Effector memory CD8-positive, alpha-beta T cell (primary cell): ENCODE data around the gene SLC12A6.
A peak's percentile ranks its signal among the peaks of the same experiment; 100 is the strongest.
"Not testable (repeated sequence)": the region's sequence is repeated elsewhere in the genome, so short reads cannot be mapped to it uniquely, and the experiment has no call there.

Source experiments
- ATAC-seq: fragments of 150-1000 bp; cut with Tn5 transposase; replicated peaks from 2 replicates; pipeline ENCODE4 v1.10.0; 2021; ENCODE audit warnings: mild to moderate bottlenecking, moderate library complexity
- DNase-seq, 3 experiments: peaks; one replicate each; pipeline ENCODE4 v3.0.0; 2021
- H3K27ac Mint-ChIP-seq, 2 donors: one replicate each; pipeline ENCODE4 v1.8.0; 2022; ENCODE audit warnings: mild to moderate bottlenecking in 2 of 2, mixed read lengths in 2 of 2, moderate library complexity in 2 of 2
- H3K27me3 Mint-ChIP-seq, 2 donors: one replicate each; pipeline ENCODE4 v1.8.0; 2022; ENCODE audit warnings: mixed read lengths in 2 of 2
- H3K36me3 Mint-ChIP-seq: one replicate; pipeline ENCODE4 v1.8.0; 2022; ENCODE audit warnings: mild to moderate bottlenecking, moderate library complexity, mixed read lengths; ENCODE audit not compliant: insufficient read depth
- H3K4me1 Mint-ChIP-seq, 2 donors: one replicate each; pipeline ENCODE4 v1.8.0; 2022; ENCODE audit warnings: low read depth in 2 of 2, mixed read lengths in 2 of 2
- H3K4me3 Mint-ChIP-seq, 2 donors: one replicate each; pipeline ENCODE4 v1.8.0; 2022; ENCODE audit warnings: mild to moderate bottlenecking in 2 of 2, mixed read lengths in 2 of 2, moderate library complexity in 2 of 2
- H3K9me3 Mint-ChIP-seq, 2 donors: one replicate each; pipeline ENCODE4 v1.8.0; 2022; ENCODE audit warnings: mixed read lengths in 2 of 2

SLC12A6 gene

DNA sequence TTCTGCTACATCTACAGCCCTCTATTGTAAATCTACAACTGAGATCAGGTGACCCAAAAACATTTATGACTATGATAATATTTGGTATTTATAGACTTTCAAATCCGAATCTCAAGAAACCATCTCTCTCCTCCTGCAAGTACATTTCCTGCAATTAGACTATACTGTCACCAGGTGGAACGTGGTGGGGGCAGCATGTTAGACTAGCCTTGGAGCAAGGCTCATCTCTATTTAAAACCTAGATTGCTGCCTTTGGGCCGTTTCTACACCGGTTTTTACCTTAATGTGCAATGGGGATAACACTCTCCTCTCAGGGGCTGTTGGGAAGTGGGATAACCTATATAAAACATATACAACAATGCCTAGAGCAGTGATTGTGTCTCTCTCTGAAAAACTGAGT, 123.9 kb downstream of the SLC12A6 start:
- Mint-ChIP-seq H3K4me3 (no peak overlapping the region), H3K27me3 (peaks cover 0 to 9% of the 10 kb centered on the region in 2 donors), H3K4me1 (peaks cover 1 to 10% of the 10 kb centered on the region in 2 donors), H3K27ac (no peak overlapping the region), H3K9me3 (no peaks in the 10 kb centered on the region), H3K36me3 (no peaks in the 10 kb centered on the region)
- ATAC-seq (no peak), DNase-seq (no peak)

DNA sequence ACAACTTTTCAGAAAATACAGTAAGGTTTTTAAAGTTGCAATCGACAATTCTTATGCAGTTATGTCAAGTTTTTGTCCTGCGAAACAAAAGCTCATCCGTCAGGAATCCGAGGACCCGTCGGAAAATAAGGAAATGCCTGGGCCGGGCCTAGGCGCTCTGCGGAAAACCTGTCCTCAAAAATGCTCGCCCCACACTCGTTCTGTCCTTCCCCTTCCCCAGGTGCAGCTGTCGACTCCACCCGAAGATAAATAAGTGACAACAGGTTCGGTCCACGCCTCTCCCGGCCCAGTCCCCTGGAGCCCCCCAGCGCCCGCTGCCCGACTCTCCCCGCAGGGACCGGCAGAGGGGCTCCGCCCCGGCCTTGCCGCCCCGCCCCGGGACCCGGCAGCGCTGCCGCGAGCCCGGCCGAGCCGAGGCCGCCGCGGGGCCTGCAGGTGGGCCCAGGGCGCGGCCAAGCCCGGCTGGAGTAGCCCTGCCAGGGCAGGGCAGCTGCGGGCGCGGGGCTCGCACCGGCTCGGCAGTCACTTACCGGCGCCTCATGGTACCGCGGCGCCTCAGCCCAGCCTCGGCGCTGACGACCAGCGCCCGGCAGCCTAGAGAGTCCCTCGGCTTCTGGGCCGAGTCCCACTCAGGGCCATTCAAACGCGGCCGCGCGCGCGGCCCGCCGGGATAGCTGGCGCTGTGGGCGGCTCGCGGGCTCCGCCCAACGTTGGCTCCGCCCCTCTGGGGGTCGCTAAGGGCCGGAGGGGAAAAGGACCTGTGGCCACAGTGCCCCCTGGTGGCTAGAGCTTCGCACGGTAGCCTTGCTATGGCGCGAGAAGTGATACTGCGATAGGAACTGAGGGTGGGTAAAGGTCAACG, 127.9 kb downstream of the SLC12A6 start, which contains the start of gene KATNBL1:
Gene KATNBL1, minus strand, starts transcription at position 676 of the 862 bp plus-strand sequence. CDS start 46,420 bp downstream, outside the sequence.
- H3K27me3 Mint-ChIP-seq, result peaks cover 0 to 9% of the 10 kb centered on the region in 2 donors
- DNase-seq (peak; percentile 92 to 96 (median 95)), ATAC-seq (peak; percentile 89)
- peak within 1 kb of the TSS; percentile 74 to 85 for H3K4me3 Mint-ChIP-seq
- H3K27ac Mint-ChIP-seq, result peak within 1 kb of the TSS; percentile 74 to 77
- H3K36me3 Mint-ChIP-seq, result no peaks in the 10 kb centered on the region
- H3K9me3 Mint-ChIP-seq, result no peaks in the 10 kb centered on the region
- H3K4me1 Mint-ChIP-seq, result peaks cover 7 to 31% of the 10 kb centered on the region in 2 donors

- no peaks in the 10 kb centered on the region for H3K27me3 Mint-ChIP-seq
- no peak overlapping the region for H3K27ac Mint-ChIP-seq
- DNase-seq, result no peak
- H3K4me3 Mint-ChIP-seq, result no peak overlapping the region
- peaks cover 11 to 40% of the 10 kb centered on the region in 2 donors for H3K4me1 Mint-ChIP-seq
- ATAC-seq, result no peak
- H3K36me3 Mint-ChIP-seq, result no peaks in the 10 kb centered on the region
- H3K9me3 Mint-ChIP-seq, result no peaks in the 10 kb centered on the region
Measured at GRCh38 chr15:34206011-34206410, 131.6 kb downstream of the SLC12A6 start.

- H3K9me3 Mint-ChIP-seq, result no peaks in the 10 kb centered on the region
- no peak overlapping the region for H3K4me3 Mint-ChIP-seq
- no peak for DNase-seq
- no peak overlapping the region for H3K27ac Mint-ChIP-seq
- peaks cover 10 to 39% of the 10 kb centered on the region in 2 donors for H3K4me1 Mint-ChIP-seq
- peaks cover 4% of the 10 kb centered on the region for H3K36me3 Mint-ChIP-seq
- no peak for ATAC-seq
- no peaks in the 10 kb centered on the region for H3K27me3 Mint-ChIP-seq
Measured at GRCh38 chr15:34203936-34204335, 133.6 kb downstream of the SLC12A6 start.

DNA sequence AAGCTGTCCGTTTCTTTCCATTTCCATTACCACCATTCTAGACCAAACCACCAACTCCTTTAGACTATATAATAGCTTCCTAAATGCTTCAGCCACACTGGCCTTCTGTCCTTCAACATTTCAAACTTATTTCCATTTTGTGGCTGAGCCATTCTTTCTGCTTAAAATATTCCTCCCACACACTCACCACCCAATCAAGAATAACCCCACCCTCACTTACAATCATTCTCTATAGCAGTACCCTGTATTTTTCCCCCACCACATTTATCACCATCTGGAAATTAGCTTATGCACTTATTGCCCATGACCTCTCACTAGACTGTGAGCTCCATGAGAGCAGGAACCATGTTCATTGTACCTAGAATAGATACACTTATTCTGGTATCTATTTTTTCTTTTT, 134.3 kb downstream of the SLC12A6 start:
- ATAC-seq (no peak), DNase-seq (no peak)
- no peaks in the 10 kb centered on the region for H3K27me3 Mint-ChIP-seq
- peaks cover 10 to 37% of the 10 kb centered on the region in 2 donors for H3K4me1 Mint-ChIP-seq
- peaks cover 4% of the 10 kb centered on the region for H3K36me3 Mint-ChIP-seq
- H3K4me3 Mint-ChIP-seq, result no peak overlapping the region
- H3K9me3 Mint-ChIP-seq, result no peaks in the 10 kb centered on the region
- no peak overlapping the region for H3K27ac Mint-ChIP-seq

DNA sequence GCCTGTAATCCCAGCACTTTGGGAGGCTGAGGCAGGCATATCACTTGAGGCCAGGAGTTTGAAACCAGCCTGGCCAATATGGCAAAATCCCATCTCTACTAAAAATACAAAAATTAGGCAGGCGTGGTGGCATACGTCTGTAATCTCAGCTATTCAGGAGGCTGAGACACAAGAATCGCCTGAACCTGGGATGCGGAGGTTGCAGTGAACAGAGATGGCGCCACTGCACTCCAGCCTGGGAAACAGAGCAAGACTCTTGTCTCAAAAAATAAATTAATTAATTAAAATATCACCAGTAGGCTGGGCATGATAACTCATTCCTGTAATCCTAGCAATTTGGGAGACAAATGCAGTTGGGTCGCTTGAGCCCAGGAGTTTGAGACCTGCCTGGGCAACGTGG, 144.3 kb downstream of the SLC12A6 start:
- not testable (repeated sequence) for H3K36me3 Mint-ChIP-seq, H3K9me3 Mint-ChIP-seq, H3K4me3 Mint-ChIP-seq, ATAC-seq, DNase-seq, H3K27me3 Mint-ChIP-seq, H3K27ac Mint-ChIP-seq
- peaks cover 15 to 25% of the 10 kb centered on the region in 2 donors for H3K4me1 Mint-ChIP-seq

GRCh38 chr15:34188711-34189110, 148.9 kb downstream of the SLC12A6 start:
- Mint-ChIP-seq H3K9me3 (no peaks in the 10 kb centered on the region), H3K4me3 (no peak overlapping the region), H3K36me3 (peaks cover under 1% of the 10 kb centered on the region), H3K27ac (no peak overlapping the region), H3K4me1 (peaks cover 10 to 32% of the 10 kb centered on the region in 2 donors), H3K27me3 (no peaks in the 10 kb centered on the region)
- ATAC-seq (no peak), DNase-seq (no peak)

DNA sequence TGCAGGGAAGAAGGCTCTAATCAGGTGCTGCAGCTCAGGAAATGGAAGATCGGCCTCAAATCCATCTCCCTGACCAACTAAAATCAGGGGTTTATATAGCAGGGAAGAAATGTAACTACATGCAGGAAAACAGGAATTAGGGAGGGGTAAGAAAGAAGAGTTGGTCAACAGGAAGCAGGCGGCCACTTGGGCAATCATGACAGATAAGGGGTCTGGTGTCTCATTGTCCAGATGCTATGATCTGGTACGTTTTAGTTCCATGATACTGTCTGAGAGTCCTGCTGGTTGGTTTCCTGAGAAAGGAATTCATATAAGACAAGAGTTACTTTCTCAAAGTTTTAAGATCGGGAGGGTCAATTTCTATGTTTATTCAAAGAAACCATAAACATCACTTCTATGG, 151.9 kb downstream of the SLC12A6 start:
- Mint-ChIP-seq H3K4me3 (no peak overlapping the region), H3K9me3 (no peaks in the 10 kb centered on the region), H3K27ac (peak overlapping the region in 1 of 2 donors; percentile 54), H3K36me3 (no peaks in the 10 kb centered on the region), H3K27me3 (no peaks in the 10 kb centered on the region), H3K4me1 (peaks cover 12 to 38% of the 10 kb centered on the region in 2 donors)
- ATAC-seq (no peak), DNase-seq (no peak)

DNA sequence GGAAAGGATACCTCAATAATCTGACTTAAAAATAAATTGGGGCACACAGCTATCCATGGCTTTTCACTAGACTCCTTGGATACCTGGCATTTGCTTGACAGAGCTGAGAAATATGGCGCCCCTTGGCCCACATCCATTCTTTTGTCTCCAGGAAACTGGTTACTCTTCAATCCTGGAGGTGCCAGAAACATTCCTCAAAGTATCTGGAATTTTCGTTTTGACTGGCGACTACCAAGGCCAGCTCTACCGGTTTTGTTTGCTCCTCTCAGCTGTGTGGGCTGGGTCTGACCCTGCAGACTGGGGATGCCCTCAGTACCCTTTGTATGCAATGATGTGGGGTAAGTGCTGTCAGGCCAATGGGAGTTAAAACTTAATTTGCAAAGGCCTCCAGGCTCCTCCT, 154.6 kb downstream of the SLC12A6 start:
- no peaks in the 10 kb centered on the region for H3K9me3 Mint-ChIP-seq
- no peaks in the 10 kb centered on the region for H3K36me3 Mint-ChIP-seq
- no peak for DNase-seq
- no peak for ATAC-seq
- H3K4me1 Mint-ChIP-seq, result peaks cover 13 to 36% of the 10 kb centered on the region in 2 donors
- H3K4me3 Mint-ChIP-seq, result no peak overlapping the region
- no peaks in the 10 kb centered on the region for H3K27me3 Mint-ChIP-seq
- H3K27ac Mint-ChIP-seq, result no peak overlapping the region
